NCI-H2196 (cell line): ENCODE measurements around the gene PSMA8.
"Not testable (repeated sequence)": the region's sequence is repeated elsewhere in the genome, so short reads cannot be mapped to it uniquely, and the experiment has no call there.

Experiments used
- DNase-seq: peaks from one replicate; lab custom pipeline; 2025; ENCODE audit not compliant: unreplicated experiment; lab: John Stamatoyannopoulos, UW

PSMA8 gene

GRCh38 chr18:26133652-26134051, at the start of gene PSMA8:
TSS of gene PSMA8 (plus strand) at chr18:26133869. CDS start at chr18:26133966, 97 bp downstream.
- no peak for DNase-seq

GRCh38 chr18:26085056-26085455, 48.6 kb upstream of the PSMA8 start:
- no peak for DNase-seq

- DNase-seq = no peak
Observed at GRCh38 chr18:26086959-26087358, 46.7 kb upstream of the PSMA8 start.

GRCh38 chr18:26088487-26088886, 45.2 kb upstream of the PSMA8 start:
- DNase-seq = no peak

- no peak for DNase-seq
Observed at GRCh38 chr18:26089293-26090129, 44.2 kb upstream of the PSMA8 start.

- peak; percentile 91 for DNase-seq
Observed at GRCh38 chr18:26090130-26091046, 43.3 kb upstream of the PSMA8 start, which contains the start of gene SS18. TSS of gene SS18 (minus strand) at chr18:26090613. CDS start at chr18:26090569, 44 bp downstream.

DNA sequence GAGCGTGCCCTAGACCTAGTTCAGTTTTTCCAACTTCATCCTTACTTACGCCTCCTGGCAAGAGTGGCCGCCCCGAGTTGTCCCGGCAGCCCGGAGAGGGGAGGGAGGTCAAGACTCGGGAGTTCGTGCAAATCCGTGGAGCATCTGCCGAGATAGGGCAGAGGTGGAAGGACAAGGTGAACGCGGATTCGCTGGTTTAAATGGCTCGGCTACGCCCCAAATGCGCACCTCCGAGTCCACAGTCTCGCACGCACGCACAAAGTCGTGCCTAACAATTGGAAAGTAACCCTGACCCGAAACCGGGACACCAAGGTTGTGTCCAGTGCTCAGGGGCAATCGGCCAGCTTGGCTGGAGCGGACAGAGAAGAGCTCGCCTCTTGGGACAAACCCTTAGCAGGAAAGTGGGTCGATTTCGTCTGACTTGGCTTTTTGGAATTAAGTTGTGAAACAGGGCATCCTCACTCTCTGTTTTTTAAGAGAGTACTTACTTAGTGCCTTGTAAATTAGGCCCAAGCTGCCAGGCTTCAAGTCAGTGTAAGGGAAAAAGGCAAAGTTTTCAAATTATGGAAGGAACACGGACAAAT, 42.5 kb upstream of the PSMA8 start:
- DNase-seq = peak; percentile 65

GRCh38 chr18:26096852-26097251, 36.8 kb upstream of the PSMA8 start:
- DNase-seq = no peak

GRCh38 chr18:26097563-26097962, 36.1 kb upstream of the PSMA8 start:
- no peak for DNase-seq

- peak; percentile 17 for DNase-seq
Observed at GRCh38 chr18:26103579-26103978, 30.1 kb upstream of the PSMA8 start.

- DNase-seq = no peak
Observed at GRCh38 chr18:26104035-26104434, 29.6 kb upstream of the PSMA8 start.

- no peak for DNase-seq
Observed at GRCh38 chr18:26119246-26119645, 14.4 kb upstream of the PSMA8 start.

DNA sequence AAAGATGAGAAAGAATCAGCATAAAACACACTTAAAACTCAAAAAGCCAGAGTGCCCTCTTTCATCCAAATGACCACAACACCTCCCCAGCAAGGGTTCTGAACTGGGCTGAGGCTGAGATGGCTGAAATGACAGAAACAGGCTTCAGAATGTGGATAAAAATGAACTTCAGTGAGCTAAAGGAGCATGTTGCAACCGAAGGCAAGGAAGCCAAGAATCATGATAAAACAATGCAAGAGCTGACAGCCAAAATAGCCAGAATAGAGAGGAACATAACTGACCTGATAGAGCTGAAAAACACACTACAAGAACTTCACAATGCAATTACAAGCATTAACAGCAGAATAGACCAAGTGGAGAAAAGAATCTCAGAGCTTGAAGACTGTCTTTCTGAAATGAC, 12.2 kb upstream of the PSMA8 start:
- no peak for DNase-seq

DNA sequence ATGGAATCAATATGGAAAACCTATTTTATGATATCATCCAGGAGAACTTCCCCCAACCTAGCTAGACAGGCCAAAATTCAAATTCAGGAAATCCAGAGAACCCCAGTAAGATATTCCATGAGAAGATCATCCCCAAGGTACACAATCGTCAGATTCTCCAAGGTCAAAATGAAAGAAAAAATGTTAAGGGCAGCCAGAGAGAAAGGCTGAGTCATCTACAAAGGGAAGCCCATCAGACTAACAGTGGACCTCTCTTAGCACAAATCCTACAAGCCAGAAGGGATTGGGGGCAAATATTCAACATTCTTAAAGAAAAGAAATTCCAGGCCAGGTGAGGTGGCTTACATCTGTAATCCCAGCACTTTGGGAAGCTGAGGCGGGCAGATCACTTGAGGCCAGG, 11.7 kb upstream of the PSMA8 start:
- DNase-seq = not testable (repeated sequence)

DNA sequence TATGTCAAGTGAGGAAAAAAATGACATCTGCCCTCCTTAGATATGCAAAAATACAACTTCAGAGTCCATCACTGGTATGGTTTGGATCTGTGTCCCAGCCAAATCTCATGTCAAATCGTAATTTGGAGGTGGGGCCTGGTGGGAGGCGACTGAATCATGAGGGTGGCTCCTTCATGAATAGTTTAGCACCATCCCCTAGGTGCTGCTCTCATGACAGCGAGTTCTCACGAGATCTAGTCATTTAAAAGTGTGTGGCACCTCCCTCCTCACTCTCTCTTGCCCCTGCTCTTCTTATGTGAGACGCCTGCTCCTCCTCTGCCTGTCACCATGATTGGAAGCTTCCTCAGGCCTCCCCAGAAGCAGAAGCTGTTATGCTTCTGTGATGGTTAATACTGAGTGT, 5.9 kb upstream of the PSMA8 start:
- DNase-seq = no peak

DNA sequence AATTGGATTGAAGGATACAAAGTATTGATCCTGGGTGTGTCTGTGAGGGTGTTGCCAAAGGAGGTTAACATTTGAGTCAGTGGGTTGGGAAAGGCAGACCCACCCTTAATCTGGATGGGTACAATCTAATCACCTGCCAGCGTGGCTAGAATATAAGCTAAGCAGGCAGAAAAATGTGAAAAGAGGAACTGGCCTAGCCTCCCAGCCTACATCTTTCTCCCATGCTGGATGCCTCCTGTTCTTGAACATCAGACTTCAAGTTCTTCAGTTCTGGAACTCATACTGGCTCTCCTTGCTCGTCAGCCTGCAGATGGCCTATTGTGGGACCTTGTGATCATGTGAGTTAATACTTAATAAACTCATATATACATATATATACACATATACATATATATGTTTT, 5.5 kb upstream of the PSMA8 start:
- DNase-seq = not testable (repeated sequence)

DNA sequence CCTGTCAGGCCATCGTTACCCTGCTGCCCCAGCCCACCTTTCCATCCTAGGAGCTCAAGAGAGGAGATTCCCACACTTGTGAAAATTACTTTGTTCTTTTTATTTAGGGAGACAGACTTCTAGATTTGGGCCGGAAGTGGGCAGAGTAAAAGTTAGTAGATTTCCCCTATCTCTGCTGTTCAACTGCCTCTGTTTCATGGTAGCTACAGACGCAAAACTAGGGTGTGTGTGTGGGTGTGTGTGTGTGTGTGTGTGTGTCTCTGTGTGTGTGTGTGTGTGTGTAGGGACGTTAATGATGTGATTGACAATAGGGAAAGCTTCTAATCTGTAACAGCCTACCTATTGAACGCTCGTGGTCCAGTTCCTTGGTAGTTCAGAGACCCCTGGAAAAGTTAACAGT, 438 bp downstream of the PSMA8 start:
- DNase-seq = no peak

DNA sequence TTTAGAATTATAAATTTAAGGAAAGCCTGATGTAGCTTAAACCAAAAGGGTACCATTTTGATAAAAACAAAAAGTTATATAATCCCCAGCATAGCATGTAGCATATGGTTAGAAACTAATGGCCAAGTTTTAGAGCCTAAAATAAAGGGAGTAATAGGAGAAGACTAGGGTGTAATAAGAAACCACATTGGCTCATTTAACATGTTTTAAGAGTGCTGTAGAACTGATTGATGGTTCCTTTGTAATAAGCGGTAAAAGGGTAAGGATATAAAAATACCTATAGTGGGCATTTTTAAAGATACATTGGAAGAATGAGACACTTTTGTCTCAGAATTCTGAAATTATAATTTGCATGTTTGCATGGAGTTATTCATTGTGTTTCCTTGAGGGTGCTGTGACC, 1.9 kb downstream of the PSMA8 start:
- DNase-seq = no peak

- DNase-seq = no peak
Observed at GRCh38 chr18:26157326-26157725, 23.7 kb downstream of the PSMA8 start.

- no peak for DNase-seq
Observed at GRCh38 chr18:26159353-26159752, 25.7 kb downstream of the PSMA8 start.

DNA sequence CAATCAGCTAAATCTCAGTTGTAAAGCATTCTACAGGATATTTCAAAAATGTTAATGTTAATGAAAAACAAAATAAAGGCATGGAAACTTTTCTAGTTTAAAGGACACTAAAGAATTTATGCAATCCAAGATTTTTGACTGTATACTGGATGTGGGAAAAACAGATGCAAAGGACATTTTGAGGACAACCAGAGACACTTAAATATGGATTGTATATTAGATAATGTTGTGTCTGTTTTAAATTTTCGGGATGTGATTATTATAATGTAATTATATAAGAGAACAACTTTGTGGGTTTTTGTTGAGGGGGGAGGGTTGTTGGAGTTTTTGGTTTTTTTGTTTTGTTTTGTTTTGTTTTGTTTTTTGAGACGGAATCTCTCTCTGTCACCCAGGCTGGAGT, 30.9 kb downstream of the PSMA8 start:
- DNase-seq = no peak
